ENCODE measurements around the gene PCDH1. TPM values are rescaled to one million over a fixed set of nuclear protein-coding genes. Genes with fewer than 3 reads are reported as not detected.
A peak's percentile ranks its signal among the peaks of the same experiment; 100 is the strongest.

Gene PCDH1
- total and polyA plus RNA-seq, 2 of the 13 experiments (the other 11 are each of a cell fraction or from before 2014, with no cell fraction given), result 0.11 to 0.83 TPM

DNA sequence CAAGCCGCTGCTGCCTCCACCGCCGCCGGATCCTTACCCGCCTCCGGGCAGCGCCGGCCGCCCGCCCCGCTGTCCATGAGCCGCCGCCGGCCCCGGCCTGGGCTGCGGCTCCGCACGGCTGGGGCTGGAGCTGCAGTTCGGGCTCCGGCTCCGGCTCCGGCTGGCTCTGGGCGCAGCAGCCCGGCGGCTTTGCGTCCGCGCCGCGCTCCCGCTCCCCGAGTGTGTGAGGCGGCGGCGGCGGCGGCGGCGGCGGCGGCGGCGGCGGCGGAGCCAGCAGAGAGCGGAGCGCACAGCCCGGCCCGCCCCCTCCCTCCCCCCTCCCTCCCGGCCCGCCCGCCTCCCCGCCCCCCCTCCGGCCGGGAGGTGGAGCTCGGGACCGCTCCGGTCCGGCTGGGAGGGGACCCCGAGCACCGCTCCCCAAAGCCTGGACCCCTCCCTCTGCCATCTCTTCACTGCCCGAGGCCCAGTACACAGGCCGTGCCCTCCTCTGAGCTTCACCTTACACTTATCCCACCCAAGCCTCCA, at the start of gene PCDH1 (continued):
- TF ChIP-seq, protein P1, sequence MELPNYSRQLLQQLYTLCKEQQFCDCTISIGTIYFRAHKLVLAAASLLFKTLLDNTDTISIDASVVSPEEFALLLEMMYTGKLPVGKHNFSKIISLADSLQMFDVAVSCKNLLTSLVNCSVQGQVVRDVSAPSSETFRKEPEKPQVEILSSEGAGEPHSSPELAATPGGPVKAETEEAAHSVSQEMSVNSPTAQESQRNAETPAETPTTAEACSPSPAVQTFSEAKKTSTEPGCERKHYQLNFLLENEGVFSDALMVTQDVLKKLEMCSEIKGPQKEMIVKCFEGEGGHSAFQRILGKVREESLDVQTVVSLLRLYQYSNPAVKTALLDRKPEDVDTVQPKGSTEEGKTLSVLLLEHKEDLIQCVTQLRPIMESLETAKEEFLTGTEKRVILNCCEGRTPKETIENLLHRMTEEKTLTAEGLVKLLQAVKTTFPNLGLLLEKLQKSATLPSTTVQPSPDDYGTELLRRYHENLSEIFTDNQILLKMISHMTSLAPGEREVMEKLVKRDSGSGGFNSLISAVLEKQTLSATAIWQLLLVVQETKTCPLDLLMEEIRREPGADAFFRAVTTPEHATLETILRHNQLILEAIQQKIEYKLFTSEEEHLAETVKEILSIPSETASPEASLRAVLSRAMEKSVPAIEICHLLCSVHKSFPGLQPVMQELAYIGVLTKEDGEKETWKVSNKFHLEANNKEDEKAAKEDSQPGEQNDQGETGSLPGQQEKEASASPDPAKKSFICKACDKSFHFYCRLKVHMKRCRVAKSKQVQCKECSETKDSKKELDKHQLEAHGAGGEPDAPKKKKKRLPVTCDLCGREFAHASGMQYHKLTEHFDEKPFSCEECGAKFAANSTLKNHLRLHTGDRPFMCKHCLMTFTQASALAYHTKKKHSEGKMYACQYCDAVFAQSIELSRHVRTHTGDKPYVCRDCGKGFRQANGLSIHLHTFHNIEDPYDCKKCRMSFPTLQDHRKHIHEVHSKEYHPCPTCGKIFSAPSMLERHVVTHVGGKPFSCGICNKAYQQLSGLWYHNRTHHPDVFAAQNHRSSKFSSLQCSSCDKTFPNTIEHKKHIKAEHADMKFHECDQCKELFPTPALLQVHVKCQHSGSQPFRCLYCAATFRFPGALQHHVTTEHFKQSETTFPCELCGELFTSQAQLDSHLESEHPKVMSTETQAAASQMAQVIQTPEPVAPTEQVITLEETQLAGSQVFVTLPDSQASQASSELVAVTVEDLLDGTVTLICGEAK (IDR thresholded peaks at IDR 0.05), result no peak
- TF ChIP-seq, protein P1 (CRISPR knock-in tag; IDR thresholded peaks at IDR 0.05), result no peak
- TF ChIP-seq WIZ (CRISPR knock-in tag; IDR thresholded peaks at IDR 0.05), result no peak

DNA sequence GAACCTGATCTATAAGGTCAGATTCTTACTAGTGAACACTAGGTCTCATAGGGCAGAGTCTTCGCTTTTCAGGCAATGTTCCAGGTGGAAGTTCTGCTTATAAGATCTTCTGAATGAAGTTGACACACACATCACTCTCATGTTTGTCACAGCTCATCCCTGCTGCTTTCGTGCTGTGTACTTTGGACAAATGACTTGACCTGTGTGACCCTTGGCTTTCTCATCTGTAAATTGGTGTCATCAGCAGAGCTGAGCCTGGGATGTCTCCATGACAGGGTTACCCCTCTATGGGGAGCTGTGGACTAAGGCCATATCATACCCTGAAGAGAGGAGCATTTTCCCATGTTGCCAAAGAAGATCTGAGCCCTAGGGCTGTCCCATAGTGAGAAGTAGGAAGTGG, 48.2 kb upstream of the PCDH1 start:
- ATAC-seq (no peak), DNase-seq (ENCODE audit: low spot score) (no peak), FAIRE-seq (no peak)
- CTCF ChIA-PET (ENCODE audit: low intra/inter-chr PET ratio, low total read pairs), result no interaction called here
- Histone ChIP-seq H3K9ac (ENCODE audit: insufficient read depth, low read depth, low read length) (no peak overlapping the region), H3K4me2 (ENCODE audit: low read depth, low read length) (no peak overlapping the region), H3K79me2 (ENCODE audit: insufficient read depth, low read length) (peaks cover 7% of the 10 kb centered on the region), H3K27me3 (ENCODE audit: control insufficient read depth in 1 of 2, insufficient read depth in 2 of 2, low read length in 2 of 2) (no peaks in the 10 kb centered on the region), H4K20me1 (ENCODE audit: insufficient read depth, low read length) (0 out of 2 replicates have a peak, but pooled peaks cover 3% of the 10 kb centered on the region), H3K4me3 (replicated peaks in 1 of 3; ENCODE audit: insufficient read depth in 1 of 3, low read depth in 2 of 3, low read length in 3 of 3) (no peak overlapping the region), H3K9me3 (ENCODE audit: low read length) (no peaks in the 10 kb centered on the region), H3K27ac (ENCODE audit: extremely low read length, insufficient read depth, low read length) (no peak overlapping the region), H3K36me3 (replicated peaks in 1 of 2; ENCODE audit: control insufficient read depth in 1 of 2, insufficient read depth in 2 of 2, low read length in 2 of 2) (peaks cover 15 to 55% of the 10 kb centered on the region in 2 experiments), H2AFZ (ENCODE audit: low read length) (no peak overlapping the region), H3K4me1 (ENCODE audit: insufficient read depth, low read length) (peaks cover 27% of the 10 kb centered on the region)
- intact Hi-C loops (cut with micrococcal nuclease; ENCODE audit: unreplicated experiment) (loop anchor here (5.0 kb wide), 1 partner anchor 36 kb away; no protein-coding TSS in a partner anchor), in situ Hi-C loops (cut with HindIII; ENCODE audit: extremely low pct_ligation_motif_present, low pct_unique_long_range_greater_than_20kb) (no loop called here)
- BruUV-seq (replicated peaks), result no TSS peak
- 90% methylated on average over 2 of the region's 2 CpGs for WGBS (ENCODE audit: low lambda C conversion rate)
- POLR2A ChIA-PET, result no interaction called here
- peak in 1 of 2 experiments; percentile 60; a peak in 2 of 4 replicates for TF ChIP-seq NR2F1 (CRISPR knock-in tag; IDR thresholded peaks at IDR 0.05)
- TF ChIP-seq NR2F6 (IDR thresholded peaks at IDR 0.05), result peak; percentile 43; the same call in 1 of the 2 replicates
- TF ChIP-seq NR2F6 (CRISPR knock-in tag; IDR thresholded peaks at IDR 0.05), result peak; percentile 28; the same call in 1 of the 2 replicates
- TF ChIP-seq ZNF724P (CRISPR knock-in tag; IDR thresholded peaks at IDR 0.05; ENCODE audit: borderline replicate concordance), result no peak
